OCI-LY7 (cell line): ENCODE measurements around the gene ERC1. TPM values are rescaled to one million over a fixed set of nuclear protein-coding genes. Genes with fewer than 3 reads are reported as not detected.

ENCODE experiments used
- BruUV-seq: library from RNA; stranded (reverse); fragments of 400-500 nt; replicated peaks from 2 replicates; lab custom pipeline; 2021; lab: Mats Ljungman, UMichigan
- CTCF ChIA-PET: fragments of 300-600 bp; sonication (Branson Sonifier 250); formaldehyde crosslinking; loops from one replicate; lab custom pipeline; 2022; ENCODE audit warnings: antibody characterized with exemption; ENCODE audit not compliant: unreplicated experiment; lab: Charles Lee
- POLR2A ChIA-PET: fragments of 300-600 bp; sonication (Branson Sonifier 250); formaldehyde crosslinking; loops from one replicate; lab custom pipeline; 2022; ENCODE audit warnings: antibody characterized with exemption; lab: Charles Lee
- DNase-seq: peaks from one replicate; pipeline ENCODE4 v3.0.0-alpha.2; 2015; ENCODE audit warnings: low spot score
- H2AFZ ChIP-seq: fragments of 200-600 bp; sonication (generic), shearing (Covaris generic); 2 replicates; pipeline ENCODE4 v1.6.1; 2014; ENCODE audit warnings: mild to moderate bottlenecking, antibody characterized with exemption, low read length, moderate library complexity
- H3K27ac ChIP-seq: fragments of 200-600 bp; sonication (generic); 2 replicates; pipeline ENCODE4 v1.5.1; 2014; ENCODE audit warnings: mixed run types, low read depth, mild to moderate bottlenecking, moderate library complexity, low read length, inconsistent platforms; ENCODE audit not compliant: poor library complexity, severe bottlenecking
- H3K36me3 ChIP-seq: fragments of 200-600 bp; sonication (generic); 2 replicates; pipeline ENCODE4 v1.6.1; 2014; ENCODE audit warnings: mild to moderate bottlenecking, antibody characterized with exemption, low read length, moderate library complexity, mixed read lengths; ENCODE audit not compliant: insufficient read depth
- H3K4me1 ChIP-seq: fragments of 200-600 bp; sonication (generic); 2 replicates; pipeline ENCODE4 v1.5.1; 2014; ENCODE audit warnings: mild to moderate bottlenecking, low read length; ENCODE audit not compliant: insufficient read depth, poor library complexity, severe bottlenecking
- H3K4me2 ChIP-seq: fragments of 200-600 bp; sonication (generic); 2 replicates; pipeline ENCODE4 v1.6.1; 2014; ENCODE audit warnings: mild to moderate bottlenecking, low read length
- H3K4me3 ChIP-seq: fragments of 200-600 bp; sonication (generic); 2 replicates; pipeline ENCODE4 v1.5.1; 2014; ENCODE audit warnings: mild to moderate bottlenecking, low read depth, low read length; ENCODE audit not compliant: poor library complexity, severe bottlenecking
- H3K79me2 ChIP-seq: fragments of 200-600 bp; sonication (generic); 2 replicates; pipeline ENCODE4 v1.6.1; 2016; ENCODE audit warnings: low read depth, mild to moderate bottlenecking, low read length, moderate library complexity, mixed read lengths; ENCODE audit not compliant: insufficient read depth
- H3K9me2 ChIP-seq: fragments of 200-600 bp; sonication (generic); 2 replicates; pipeline ENCODE4 v1.6.1; 2016; ENCODE audit warnings: mild to moderate bottlenecking, low read length, mixed read lengths; ENCODE audit not compliant: insufficient read depth
- H3K9me3 ChIP-seq: fragments of 200-600 bp; sonication (generic); 2 replicates; pipeline ENCODE4 v1.6.1; 2014; ENCODE audit warnings: mild to moderate bottlenecking, mixed run types, low read length, mixed read lengths
- H4K20me1 ChIP-seq: fragments of 200-600 bp; sonication (generic); 2 replicates; pipeline ENCODE4 v1.6.1; 2014; ENCODE audit warnings: mild to moderate bottlenecking, antibody characterized with exemption, low read length, moderate library complexity, mixed read lengths; ENCODE audit not compliant: insufficient read depth
- EZH2phosphoT487 ChIP-seq: fragments of 200-600 bp; sonication (generic); IDR thresholded peaks from 2 replicates; pipeline ENCODE4 v1.6.1; 2018; ENCODE audit warnings: low read depth, borderline replicate concordance, mild to moderate bottlenecking, mixed run types, antibody characterized with exemption, low read length, moderate library complexity, mixed read lengths
- intact Hi-C: fragments of 100-400 bp; cut with micrococcal nuclease; formaldehyde crosslinking; loops from one replicate; pipeline ENCODE4 v1.10.0; 2022; ENCODE audit not compliant: unreplicated experiment
- total RNA-seq, 2 experiments: library from RNA; depleted of rRNA in 1 of 2; stranded (reverse); fragments of >200 nt in 1 of 2; shearing (Covaris generic) in 1 of 2; gene quantifications; 2 replicates each; pipeline ENCODE4 v1.2.3, GENCODE V29; 2014 to 2022
- TF ChIP-seq, protein P1 (sequence below): fragments of 200-600 bp; sonication (generic); conservative IDR thresholded peaks from 2 replicates; pipeline ENCODE4 v1.5.1; 2014; ENCODE audit warnings: mild to moderate bottlenecking, antibody characterized with exemption, low read length, moderate library complexity, mixed read lengths

ERC1 gene
- total RNA-seq, 2 experiments from 2014 or later, result 26.9 to 86.9 TPM

DNA sequence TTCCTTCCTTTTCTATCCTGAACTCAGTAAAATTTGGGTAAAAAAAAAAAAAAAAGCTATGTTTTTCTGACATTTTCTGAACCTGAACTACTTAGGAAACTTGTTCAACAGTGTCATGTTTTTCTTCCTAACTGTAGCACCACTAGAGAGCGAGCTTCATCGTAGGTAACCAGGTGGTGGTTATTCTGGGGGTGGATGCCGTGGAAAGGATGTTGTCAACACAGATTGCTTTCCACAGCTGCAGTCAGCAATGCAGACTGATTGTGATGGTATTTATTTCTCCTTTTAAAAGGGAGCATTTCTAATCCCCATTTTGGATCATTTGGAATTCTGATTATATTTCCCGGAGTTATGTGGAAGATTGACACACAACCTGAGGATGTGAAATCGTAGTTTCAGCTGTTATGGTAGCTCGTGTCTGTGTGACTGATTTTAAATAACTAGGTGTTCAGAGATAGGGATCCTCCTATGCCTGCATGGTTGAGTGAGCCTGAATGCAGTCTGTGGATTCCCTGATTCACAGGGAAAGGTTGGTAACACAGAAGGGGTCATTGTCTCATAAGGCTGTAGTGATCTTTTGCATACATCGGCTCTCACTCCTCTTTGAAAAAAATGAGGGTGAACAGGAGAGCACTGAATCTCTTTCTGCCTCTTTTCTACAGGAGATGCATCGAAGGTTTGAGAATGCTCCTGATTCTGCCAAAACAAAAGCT, 113.2 kb downstream of the ERC1 start:
- Histone ChIP-seq H3K79me2 (no peaks in the 10 kb centered on the region; the same call in 1 of the 2 replicates), H3K27ac (no peak overlapping the region), H2AFZ (no peak overlapping the region), H3K9me3 (no peaks in the 10 kb centered on the region), H3K4me3 (no peak overlapping the region), H3K9me2 (no peaks in the 10 kb centered on the region), H4K20me1 (no peaks in the 10 kb centered on the region), H3K4me1 (peaks cover 21% of the 10 kb centered on the region), H3K4me2 (no peak overlapping the region), H3K36me3 (no peaks in the 10 kb centered on the region)
- intact Hi-C loops, result no loop called here
- DNase-seq, result peak; percentile 43
- no peak for TF ChIP-seq EZH2phosphoT487
- TF ChIP-seq, protein P1, sequence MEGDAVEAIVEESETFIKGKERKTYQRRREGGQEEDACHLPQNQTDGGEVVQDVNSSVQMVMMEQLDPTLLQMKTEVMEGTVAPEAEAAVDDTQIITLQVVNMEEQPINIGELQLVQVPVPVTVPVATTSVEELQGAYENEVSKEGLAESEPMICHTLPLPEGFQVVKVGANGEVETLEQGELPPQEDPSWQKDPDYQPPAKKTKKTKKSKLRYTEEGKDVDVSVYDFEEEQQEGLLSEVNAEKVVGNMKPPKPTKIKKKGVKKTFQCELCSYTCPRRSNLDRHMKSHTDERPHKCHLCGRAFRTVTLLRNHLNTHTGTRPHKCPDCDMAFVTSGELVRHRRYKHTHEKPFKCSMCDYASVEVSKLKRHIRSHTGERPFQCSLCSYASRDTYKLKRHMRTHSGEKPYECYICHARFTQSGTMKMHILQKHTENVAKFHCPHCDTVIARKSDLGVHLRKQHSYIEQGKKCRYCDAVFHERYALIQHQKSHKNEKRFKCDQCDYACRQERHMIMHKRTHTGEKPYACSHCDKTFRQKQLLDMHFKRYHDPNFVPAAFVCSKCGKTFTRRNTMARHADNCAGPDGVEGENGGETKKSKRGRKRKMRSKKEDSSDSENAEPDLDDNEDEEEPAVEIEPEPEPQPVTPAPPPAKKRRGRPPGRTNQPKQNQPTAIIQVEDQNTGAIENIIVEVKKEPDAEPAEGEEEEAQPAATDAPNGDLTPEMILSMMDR, result 0 out of 2 replicates have a peak, but pooled peaks have one; percentile 23
- no TSS peak for BruUV-seq
- ChIA-PET POLR2A (interaction anchor here (0.6 to 1.8 kb wide), 4 partner anchors 11 to 1335 kb away, joined by 3 to 4 read pairs (median 3); no protein-coding TSS in a partner anchor), CTCF (no interaction called here)

DNA sequence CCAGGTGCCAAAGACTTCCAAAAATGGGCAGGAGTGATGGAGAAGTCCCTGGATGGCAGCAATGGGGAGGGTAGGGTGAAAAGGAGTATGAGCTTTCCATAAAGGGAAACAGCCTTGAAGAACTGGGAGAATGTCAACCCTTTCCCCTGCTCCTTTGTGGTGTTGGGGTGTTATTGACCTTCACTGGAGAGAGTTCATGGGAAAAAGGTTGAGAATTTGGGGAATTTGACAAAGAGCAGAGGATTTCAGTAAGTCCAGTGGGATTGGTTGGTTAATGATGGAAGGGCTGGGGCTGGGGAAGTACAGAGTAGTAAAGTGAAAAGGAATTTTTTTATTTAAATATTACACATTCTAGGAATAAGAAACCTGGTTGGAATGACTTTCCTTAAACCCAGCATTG, 116.6 kb downstream of the ERC1 start:
- intact Hi-C loops, result no loop called here
- Histone ChIP-seq H4K20me1 (no peaks in the 10 kb centered on the region), H3K9me3 (no peaks in the 10 kb centered on the region), H3K4me2 (peak overlapping the region; percentile 46; the same call in 1 of the 2 replicates), H2AFZ (no peak overlapping the region), H3K36me3 (no peaks in the 10 kb centered on the region; the same call in 1 of the 2 replicates), H3K27ac (no peak overlapping the region), H3K79me2 (no peaks in the 10 kb centered on the region), H3K4me1 (peaks cover 21% of the 10 kb centered on the region), H3K4me3 (no peak overlapping the region), H3K9me2 (no peaks in the 10 kb centered on the region)
- ChIA-PET CTCF (no interaction called here), POLR2A (interaction anchor here (0.6 kb wide), 1 partner anchor 422 kb away, joined by 4 read pairs; no protein-coding TSS in a partner anchor)
- no peak for DNase-seq
- TF ChIP-seq, protein P1, result no peak
- no peak for TF ChIP-seq EZH2phosphoT487
- no TSS peak for BruUV-seq

DNA sequence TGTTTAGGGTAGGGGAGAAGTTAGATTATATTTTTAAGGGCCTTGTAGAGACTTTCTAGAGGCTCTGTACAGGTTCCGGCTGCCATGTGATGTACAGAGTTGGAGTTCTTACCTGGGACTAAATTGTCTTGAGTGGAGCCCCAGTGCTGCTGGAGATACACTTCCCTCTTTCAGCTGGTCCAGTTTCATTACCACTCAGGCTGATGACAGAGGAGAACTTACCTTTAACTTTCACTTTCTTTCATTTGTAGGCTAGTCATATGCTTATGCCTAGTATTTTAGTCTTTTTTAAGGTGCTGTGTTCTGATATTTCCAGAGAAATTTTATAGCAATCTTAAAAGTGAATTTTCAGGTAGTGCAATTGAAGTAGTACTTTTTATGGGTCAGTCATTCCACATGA, 117.3 kb downstream of the ERC1 start:
- no peak overlapping the region for H3K4me3 ChIP-seq
- no peak overlapping the region for H3K27ac ChIP-seq
- POLR2A ChIA-PET, result interaction anchor here (1.0 to 1.4 kb wide), 3 partner anchors 10 to 252 kb away, joined by 4 to 8 read pairs (median 6); no protein-coding TSS in a partner anchor
- no peak overlapping the region for H2AFZ ChIP-seq
- DNase-seq, result peak; percentile 64
- no peaks in the 10 kb centered on the region for H3K9me3 ChIP-seq
- no TSS peak for BruUV-seq
- CTCF ChIA-PET, result interaction anchor here (1.4 kb wide), 1 partner anchor 10 kb away, joined by 4 read pairs; no protein-coding TSS in a partner anchor
- H3K79me2 ChIP-seq, result no peaks in the 10 kb centered on the region
- intact Hi-C loops, result no loop called here
- H3K36me3 ChIP-seq, result no peaks in the 10 kb centered on the region; the same call in 1 of the 2 replicates
- TF ChIP-seq, protein P1, result no peak
- TF ChIP-seq EZH2phosphoT487, result no peak
- peaks cover 21% of the 10 kb centered on the region for H3K4me1 ChIP-seq
- no peaks in the 10 kb centered on the region for H3K9me2 ChIP-seq
- peak overlapping the region; percentile 46 for H3K4me2 ChIP-seq
- no peaks in the 10 kb centered on the region for H4K20me1 ChIP-seq
